ENCODE data around the gene IGF2R.

GRCh38 chr6:159935633-159936032, 33.2 kb upstream of the IGF2R start:
- TF ChIP-seq CTCF (IDR thresholded peaks at IDR 0.05) (no peak), EZH2 (IDR thresholded peaks at IDR 0.05) (no peak), EZH2phosphoT487 (IDR thresholded peaks at IDR 0.05) (no peak)

Measured in neural progenitor cell (in vitro differentiated cells).